HG03558 (cell line): ENCODE results near the gene CCR5.

ENCODE experiments used
- ATAC-seq: cut with Tn5 transposase; IDR thresholded peaks from one replicate; pipeline ENCODE4 v1.9.1; 2021; ENCODE audit warnings: moderate number of reproducible peaks; ENCODE audit not compliant: unreplicated experiment; ENCODE audit errors: extremely low read depth

Gene CCR5

DNA sequence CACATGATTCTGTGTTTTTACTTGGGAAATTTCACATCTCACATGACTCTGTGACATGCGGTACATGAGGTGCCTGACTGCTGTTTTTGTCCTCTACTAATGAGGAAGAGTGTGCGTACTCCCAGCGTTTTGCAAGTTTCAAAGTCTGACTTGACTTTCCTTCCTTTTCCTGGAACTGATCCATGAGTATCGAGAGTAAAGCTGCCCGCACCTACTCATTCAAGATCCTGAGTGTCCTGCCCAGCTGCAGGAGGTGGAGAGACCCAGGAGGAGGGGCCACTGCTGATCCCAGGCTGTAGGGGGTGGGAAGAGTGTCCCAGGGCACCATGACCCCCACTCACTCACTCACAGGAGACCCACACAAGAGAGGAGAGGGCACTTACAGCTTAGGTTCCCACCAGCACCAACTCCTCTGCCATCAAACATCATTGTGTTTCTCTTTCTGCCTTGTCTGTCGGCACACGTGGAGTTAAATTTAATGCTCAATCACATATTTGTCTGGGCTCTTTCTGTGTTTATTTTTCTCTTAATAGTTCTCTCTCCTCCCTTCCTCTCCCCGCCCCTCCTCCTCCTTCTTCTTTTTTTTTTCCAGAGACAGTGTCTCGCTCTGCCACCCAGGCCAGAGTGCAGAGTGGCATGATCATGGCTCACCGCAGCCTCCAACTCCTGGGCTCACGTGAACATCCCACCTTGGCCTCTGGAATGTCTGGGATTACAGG is 34.7 kb downstream of the CCR5 start:
- ATAC-seq: no peak

DNA sequence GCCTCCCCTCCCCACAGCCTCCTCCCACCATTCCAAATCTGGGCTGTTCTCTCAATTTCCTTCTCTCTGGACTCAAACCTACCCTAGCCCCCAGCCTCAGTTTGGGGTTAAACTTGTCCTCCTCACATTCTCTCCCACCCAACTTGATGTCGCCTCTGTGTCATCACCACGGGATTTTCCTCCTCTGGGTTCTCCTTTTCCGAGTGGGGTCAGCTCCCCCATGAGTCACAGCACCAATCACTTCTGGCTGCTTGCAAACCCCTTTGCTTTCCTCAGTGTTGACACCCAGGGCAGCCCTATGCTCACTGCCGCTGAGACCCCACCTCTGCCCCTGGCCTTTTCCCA is 35.7 kb downstream of the CCR5 start:
- ATAC-seq: no peak

DNA sequence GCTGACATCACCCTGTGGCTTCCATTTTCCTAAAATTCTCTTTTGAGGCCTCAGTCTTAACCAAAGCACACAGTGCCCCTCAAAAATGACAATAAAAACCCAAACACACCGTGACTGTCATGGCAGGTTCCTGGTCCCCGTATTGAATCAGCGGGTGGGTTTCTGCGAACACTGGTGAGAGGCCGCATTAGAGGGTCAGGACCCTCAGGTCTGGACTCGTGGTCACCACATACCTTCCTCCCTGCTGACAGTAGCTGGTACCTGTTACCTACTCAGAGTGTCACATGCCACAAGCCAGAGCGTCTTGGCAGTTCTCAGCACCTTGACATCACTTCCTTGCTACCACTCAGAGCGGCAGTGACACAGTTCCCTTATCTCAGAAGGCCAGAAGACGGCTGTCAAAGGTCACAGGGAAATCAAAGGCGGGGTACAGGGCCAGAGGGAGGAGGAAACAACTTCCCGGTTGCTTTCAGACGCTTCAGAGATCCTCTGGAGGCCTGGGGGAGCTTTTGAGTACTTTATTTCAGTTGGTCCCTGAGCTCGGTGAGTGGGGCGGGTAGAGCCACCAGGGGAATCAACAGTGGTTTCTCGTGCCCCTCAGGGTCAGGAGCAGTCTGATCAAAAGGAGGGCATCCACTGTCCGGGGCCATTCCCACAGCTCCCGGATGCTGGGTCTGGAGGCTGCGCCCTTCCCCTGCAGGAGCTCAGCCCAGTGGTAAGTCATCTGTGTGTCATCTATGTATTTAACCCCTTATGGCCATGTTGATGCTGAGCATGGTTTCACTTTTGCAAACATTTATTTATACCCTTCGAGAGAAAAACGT is 36.3 kb downstream of the CCR5 start, which contains the start of the genes CCR5AS and CCRL2:
TSS of gene CCR5AS (minus strand) at position 279 of the 824 bp plus-strand sequence.
TSS of gene CCRL2 (plus strand) at position 472 of the 824 bp plus-strand sequence. CDS start 821 bp downstream, outside the sequence.
- no peak for ATAC-seq

DNA sequence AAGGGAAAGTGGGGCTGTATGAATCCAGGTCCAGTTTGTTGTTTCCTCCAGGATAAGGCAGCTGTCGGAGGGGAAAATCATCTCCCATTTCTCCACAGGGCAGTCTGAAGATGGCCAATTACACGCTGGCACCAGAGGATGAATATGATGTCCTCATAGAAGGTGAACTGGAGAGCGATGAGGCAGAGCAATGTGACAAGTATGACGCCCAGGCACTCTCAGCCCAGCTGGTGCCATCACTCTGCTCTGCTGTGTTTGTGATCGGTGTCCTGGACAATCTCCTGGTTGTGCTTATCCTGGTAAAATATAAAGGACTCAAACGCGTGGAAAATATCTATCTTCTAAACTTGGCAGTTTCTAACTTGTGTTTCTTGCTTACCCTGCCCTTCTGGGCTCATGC is 37.2 kb downstream of the CCR5 start:
- no peak for ATAC-seq

DNA sequence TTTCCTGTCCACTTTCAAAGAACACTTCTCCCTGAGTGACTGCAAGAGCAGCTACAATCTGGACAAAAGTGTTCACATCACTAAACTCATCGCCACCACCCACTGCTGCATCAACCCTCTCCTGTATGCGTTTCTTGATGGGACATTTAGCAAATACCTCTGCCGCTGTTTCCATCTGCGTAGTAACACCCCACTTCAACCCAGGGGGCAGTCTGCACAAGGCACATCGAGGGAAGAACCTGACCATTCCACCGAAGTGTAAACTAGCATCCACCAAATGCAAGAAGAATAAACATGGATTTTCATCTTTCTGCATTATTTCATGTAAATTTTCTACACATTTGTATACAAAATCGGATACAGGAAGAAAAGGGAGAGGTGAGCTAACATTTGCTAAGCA is 38.1 kb downstream of the CCR5 start:
- ATAC-seq: no peak

DNA sequence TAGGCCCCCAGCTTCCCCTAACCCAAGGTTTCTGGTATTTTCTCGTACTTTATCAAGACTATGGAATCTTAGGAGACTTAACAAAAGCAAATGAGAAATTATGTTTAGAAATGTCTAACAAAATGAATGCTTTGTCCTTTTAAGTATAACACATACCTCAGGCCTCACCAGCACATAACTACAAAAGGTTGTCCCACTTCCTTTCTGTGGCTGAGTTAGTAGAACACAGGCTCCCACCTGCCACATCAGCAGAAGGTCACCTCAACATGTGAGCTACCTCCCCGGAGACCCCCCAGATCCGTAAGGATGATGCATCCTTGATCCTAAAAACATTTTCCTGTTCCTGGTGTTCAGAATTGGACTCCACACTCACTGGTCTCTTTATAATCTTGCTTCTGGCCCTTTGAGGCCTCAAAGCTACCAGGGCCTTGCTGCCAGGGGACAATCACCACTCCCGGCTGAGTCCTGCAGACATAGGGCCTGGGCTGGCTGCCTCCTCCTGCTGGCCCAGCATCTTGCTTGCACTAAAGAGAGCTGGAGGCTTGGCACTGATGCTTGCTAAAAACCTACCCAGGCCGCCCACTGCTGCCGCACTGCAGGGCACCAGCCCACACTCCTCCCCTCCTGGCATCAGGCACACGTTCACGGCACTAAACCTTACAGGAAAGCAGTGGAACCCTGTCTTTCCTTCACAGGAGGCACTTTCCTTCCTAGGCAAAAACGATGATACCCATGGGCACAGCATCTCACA is 39.2 kb downstream of the CCR5 start:
- no peak for ATAC-seq

DNA sequence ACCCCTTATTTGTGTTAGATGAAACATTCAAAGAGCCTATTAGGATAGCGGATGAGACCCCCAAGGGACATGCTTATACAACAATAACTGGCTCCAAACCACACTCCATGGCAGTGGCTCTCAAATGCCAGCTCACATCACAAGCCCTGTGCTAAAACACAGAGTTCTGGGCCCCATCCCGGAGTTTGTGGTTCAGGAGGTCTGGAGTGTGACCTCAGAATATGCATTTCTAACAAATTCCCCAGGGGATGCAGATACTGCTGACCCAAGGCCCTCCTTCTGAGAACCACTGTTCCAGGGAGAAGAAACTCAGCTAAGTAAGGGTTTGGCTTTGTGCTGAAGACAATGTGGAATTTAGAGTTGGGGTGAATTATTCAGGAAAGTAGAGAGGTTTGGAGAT is 39.9 kb downstream of the CCR5 start:
- ATAC-seq: no peak

DNA sequence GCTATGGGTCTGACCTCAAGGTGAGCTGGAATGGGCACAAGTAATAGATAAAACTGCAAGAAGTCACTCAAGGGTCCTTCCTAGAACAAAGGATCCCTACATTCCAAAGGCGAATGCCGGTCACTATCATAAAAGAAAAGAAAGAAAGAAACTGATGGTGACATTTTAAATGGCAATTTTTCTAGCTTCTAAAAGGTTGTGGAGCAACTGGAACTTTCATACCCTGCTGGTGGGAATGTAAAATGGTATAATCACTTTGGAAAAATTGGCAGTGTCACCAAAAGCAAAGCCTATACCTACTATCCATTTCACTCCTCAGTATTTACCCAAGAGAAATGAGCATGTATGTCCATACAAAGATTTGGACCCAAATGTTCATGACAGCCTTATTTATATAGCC is 40.5 kb downstream of the CCR5 start:
- ATAC-seq: no peak

DNA sequence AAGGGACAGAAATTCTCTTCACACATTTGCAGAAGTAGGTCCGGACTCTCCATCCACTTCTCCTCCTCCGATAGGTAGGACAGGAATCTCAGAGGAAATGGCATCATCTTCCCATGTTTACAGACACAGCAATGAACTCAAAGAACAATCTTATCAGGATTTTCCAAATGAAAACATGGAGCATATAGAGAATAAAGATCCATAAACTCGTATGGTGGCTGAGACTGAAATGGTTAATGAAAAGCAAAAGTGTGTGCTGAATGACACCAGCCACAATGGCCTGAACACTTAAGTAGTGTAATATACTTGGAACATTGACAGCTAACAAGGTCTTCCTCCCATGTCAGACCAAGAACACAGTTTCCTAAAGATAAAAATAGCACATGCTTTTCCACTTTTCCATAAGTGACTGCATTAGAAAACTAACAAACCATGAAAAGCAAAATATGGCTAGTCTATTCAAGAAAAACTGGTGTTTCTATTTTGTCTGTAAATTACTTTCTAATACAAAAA is 42.1 kb downstream of the CCR5 start:
- no peak for ATAC-seq

DNA sequence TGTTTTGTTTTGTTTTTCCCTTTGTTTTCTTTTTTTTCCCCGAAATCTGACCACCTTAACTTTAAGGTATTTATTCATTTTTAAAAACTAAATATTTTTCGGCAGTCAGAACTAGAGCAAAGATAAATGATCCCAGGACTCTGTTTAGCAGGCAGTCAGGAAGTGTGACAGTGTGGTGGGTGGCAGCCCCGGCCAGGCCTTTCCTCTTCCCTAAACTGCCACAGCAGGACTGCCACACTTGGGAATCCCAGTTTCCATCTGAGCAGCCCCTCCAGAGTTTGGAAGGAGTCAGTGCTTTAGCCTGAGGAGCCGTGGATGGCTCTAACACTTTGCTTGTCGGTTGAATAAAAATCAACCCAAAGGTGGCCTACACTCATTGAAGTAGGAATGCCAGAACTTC is 43.2 kb downstream of the CCR5 start:
- ATAC-seq: no peak

DNA sequence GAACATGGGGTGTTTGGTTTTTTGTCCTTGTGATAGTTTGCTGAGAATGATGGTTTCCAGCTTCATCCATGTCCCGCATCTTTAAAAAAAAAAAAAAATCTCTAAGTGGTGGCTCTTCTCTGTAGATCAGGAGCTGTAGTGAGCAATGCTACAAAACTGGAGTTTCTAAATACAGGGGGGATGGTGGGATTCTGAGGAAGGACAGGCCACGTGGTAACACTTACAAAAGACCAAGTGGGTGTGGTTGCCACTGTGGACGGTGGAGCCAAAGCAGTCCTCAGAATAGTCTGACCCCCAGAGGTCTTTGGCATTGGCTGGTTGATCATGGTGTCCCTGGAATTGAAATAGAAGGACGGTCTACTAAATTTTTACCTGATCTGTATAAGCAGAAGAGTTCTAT is 44.0 kb downstream of the CCR5 start:
- ATAC-seq: no peak

DNA sequence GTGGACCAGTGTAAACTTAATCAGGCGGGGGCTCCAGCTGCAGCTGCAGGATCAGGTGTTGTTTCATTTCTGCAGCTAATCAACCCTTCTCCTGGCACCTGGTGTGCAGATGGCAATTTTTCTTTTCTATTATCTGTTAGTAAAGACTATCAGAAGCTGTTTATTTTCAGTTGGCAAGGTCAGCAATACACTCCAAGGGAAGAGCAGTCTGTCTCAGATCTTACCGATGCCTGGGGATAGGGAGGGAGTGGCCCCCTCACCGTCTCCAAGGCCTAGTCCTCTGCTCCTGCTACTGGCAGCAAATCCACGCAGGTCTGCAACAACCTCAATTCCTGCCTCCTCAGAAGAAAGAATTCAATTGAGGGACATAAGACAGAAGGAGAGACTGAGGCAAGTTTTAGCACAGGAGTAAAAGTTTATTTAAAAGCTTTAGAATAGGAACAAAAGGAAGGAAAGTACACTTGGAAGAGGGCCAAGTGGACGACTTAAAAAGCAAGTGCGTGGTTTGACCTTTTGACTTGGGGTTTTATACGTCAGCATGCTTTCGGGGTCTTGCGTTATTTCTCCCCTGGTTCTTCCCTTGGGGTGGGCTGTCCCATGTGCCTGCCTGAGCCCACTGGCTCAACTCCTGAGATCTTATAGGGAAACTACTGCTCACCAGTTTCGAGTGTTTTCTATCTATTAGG is 45.5 kb downstream of the CCR5 start:
- ATAC-seq: no peak

DNA sequence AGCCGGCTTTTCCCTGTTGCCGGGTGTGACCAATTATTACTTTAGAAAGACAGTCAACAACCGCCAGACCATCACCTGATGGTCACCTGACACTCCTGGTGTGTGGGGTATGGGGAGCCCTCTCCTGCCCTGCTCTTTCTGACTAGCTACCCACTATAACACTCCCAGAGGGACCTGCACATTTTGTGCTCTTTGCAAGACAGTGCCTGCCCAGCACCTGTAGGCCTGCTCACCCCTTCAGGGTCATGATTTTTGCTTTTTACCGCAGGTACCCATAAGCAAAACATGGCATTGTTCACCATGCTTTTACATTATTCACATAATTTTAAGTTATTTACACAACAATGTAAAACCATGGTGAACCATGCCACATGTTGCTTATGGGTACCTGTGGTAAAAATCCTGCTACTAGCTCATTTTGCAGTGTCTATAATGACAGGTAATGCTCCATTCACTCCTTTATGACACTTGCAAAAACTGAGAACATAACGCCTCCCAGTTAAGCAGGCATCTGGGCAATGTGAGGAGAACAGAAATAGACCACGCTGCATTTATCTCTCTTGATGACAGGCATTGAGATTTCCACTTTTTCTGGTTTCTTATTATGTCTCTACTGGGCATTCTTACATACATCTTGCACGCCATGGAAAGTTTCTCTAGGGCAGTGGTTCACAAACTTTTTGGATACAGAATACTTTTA is 46.2 kb downstream of the CCR5 start:
- no peak for ATAC-seq

DNA sequence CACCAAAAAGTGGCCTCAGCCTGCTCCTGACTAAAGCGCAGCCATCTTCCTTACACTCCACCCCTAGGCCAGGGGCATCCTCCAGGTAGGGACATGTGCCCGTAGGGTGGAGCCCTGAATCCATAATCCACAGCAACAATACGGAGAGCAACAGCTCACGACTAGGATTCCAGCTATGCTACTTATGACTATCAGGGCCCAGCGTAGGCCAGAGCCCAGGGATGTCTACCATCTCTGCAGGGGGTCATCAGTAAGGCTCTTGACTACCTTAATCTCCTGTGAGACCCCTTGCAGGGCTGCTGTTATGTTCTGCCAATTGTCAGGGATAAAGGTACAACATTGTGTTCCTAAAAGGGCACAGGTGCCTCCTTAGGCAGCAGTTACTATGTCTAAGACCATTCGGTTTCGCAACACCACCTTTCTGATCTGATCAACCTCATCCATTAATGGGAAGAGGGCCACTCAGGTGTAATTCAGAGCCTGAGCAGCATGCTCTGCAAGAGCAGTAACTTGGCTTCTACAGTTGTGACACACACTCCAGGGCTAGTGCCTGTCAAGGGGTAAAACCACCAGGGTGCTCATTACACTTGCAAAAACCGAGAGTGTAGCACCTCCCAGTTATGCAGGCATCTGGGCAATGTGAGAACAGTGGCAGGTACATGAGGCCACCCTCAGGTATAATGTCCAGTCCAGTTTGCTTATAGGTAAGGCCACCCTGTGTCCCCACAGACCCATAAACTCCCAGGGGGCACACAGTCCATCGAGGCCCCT is 47.3 kb downstream of the CCR5 start:
- no peak for ATAC-seq

DNA sequence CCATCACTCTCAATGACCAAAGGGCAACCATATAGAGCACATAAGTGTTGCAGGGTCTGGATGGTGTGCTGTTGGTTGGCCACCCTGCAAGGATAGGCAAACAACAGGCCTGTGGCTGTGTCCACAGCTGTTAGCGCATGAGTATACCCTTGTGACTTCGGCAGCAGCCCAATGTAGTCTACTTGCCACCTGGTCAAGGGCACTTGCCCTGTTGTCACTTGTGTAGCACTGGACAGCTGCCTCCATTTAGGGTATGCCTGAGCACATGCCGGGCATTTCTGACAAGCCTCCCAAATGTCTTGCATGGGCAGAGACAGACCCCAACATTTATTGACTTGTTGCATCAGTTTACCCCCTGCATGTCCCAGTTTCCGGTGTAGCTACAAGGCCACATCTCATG is 49.1 kb downstream of the CCR5 start:
- ATAC-seq: no peak

DNA sequence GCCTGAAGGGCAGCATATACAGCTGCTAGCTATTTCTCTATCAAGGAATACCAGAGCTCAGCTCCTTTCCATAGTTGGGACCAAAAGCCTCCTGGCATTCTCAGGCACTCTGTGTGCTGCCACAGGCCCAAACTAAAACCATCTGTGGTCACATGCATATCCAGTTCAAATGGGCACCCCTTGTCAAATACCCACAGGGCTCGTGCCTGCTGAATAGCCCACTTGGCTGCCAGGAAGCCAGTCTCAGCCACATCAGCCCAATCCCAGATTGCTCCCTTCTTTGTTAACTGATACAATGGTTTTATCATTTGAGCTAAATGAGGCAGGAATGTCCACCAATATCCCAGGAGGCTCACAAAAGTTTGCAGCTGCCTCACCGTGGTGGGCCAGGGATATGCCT is 50.2 kb downstream of the CCR5 start:
- no peak for ATAC-seq

DNA sequence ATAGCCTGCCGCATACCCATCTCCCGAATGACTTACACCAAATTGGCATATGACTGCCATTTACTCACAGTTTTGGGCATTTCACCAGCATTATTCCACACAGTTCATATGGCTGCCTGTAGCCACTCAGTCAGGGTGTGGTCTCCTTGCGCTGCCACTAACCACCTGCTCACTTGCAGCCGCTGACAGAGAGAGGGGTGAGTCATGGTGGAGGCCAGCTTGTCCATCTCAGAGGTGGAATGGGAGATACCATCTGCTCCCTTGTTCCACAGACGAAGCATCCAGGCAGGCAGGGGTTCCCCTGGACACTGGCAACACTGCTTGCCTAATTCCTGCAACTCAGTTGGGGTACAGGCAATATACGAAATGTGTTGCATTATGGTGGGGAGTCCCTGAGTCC is 51.9 kb downstream of the CCR5 start:
- ATAC-seq: no peak

DNA sequence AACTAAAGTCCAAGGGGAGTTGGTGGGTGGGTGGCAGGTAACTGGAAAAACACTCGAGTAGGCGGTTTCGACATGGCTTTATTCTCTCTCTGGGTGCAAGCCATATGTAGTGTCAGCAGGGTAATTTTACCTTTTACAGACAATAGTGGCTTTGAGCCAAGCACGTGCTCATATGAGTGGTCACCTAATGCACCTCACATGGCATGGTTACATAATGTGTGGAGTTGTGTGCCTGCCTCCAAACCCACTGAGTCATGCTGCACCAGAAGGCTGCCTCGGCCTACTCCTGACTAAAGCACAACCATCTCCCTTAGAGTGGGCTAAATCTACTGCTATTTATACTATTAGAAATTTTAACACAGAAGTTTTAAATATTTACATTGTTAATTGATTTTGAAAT is 52.8 kb downstream of the CCR5 start:
- ATAC-seq: no peak
